OCI-LY1 (cell line): ENCODE measurements around the gene ADAMTS4.

ENCODE experiments used
- EZH2 ChIP-seq: fragments of 200-600 bp; sonication (generic), shearing (Covaris generic); IDR thresholded peaks from 2 replicates; pipeline ENCODE4 v1.8.0; 2017; ENCODE audit warnings: borderline replicate concordance, mixed run types, mild to moderate bottlenecking, antibody characterized with exemption, low read length, moderate library complexity, mixed read lengths
- TF ChIP-seq, protein P1 (sequence below): fragments of 200-600 bp; sonication (generic), shearing (Covaris generic); IDR thresholded peaks from 2 replicates; pipeline ENCODE4 v1.5.1; 2017; ENCODE audit warnings: mild to moderate bottlenecking, antibody characterized with exemption, low read length, moderate library complexity, mixed read lengths

- TF ChIP-seq, protein P1, sequence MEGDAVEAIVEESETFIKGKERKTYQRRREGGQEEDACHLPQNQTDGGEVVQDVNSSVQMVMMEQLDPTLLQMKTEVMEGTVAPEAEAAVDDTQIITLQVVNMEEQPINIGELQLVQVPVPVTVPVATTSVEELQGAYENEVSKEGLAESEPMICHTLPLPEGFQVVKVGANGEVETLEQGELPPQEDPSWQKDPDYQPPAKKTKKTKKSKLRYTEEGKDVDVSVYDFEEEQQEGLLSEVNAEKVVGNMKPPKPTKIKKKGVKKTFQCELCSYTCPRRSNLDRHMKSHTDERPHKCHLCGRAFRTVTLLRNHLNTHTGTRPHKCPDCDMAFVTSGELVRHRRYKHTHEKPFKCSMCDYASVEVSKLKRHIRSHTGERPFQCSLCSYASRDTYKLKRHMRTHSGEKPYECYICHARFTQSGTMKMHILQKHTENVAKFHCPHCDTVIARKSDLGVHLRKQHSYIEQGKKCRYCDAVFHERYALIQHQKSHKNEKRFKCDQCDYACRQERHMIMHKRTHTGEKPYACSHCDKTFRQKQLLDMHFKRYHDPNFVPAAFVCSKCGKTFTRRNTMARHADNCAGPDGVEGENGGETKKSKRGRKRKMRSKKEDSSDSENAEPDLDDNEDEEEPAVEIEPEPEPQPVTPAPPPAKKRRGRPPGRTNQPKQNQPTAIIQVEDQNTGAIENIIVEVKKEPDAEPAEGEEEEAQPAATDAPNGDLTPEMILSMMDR: no peak
- no peak for TF ChIP-seq EZH2
These were observed 16.2 kb upstream of the ADAMTS4 start, which contains the start of gene FCER1G for GRCh38 chr1:161215076-161215475.
